SU-DHL-6 (cell line): ENCODE data around the gene ZFYVE21.

Source experiments
- H2AFZ ChIP-seq: fragments of 200-600 bp; sonication (generic); 2 replicates; pipeline ENCODE4 v1.6.1; 2014; ENCODE audit warnings: low read depth, mild to moderate bottlenecking, moderate library complexity, mixed read lengths, antibody characterized with exemption, low read length; ENCODE audit not compliant: severe bottlenecking
- H3F3A ChIP-seq: fragments of 200-600 bp; shearing (Covaris generic); 2 replicates; pipeline ENCODE4 v1.6.0; 2016; ENCODE audit warnings: antibody characterized with exemption, mild to moderate bottlenecking; ENCODE audit not compliant: insufficient read depth
- H3K27ac ChIP-seq: fragments of 200-600 bp; sonication (generic); 2 replicates; pipeline ENCODE4 v1.5.1; 2016; ENCODE audit warnings: low read depth, mild to moderate bottlenecking, low read length, moderate library complexity, mixed read lengths
- H3K27me3 ChIP-seq: fragments of 200-600 bp; sonication (generic), shearing (Covaris generic); 2 replicates; pipeline ENCODE4 v1.6.0; 2014; ENCODE audit warnings: mild to moderate bottlenecking, low read length
- H3K36me3 ChIP-seq: fragments of 200-600 bp; sonication (generic); 2 replicates; pipeline ENCODE4 v1.6.1; 2014; ENCODE audit warnings: mild to moderate bottlenecking, low read length, mixed read lengths
- H3K4me2 ChIP-seq: fragments of 300-600, 200-600 bp; shearing (Covaris generic), sonication (generic); 2 replicates; pipeline ENCODE4 v1.6.0; 2014; ENCODE audit warnings: low read length, low read depth, mild to moderate bottlenecking; ENCODE audit not compliant: poor library complexity, severe bottlenecking
- H3K4me3 ChIP-seq: fragments of 200-600 bp; sonication (generic); 2 replicates; pipeline ENCODE4 v1.5.1; 2014; ENCODE audit warnings: antibody characterized with exemption, low read length, mild to moderate bottlenecking, mixed read lengths; ENCODE audit not compliant: insufficient read depth, poor library complexity, severe bottlenecking
- H3K79me2 ChIP-seq: fragments of 200-600 bp; sonication (generic); 2 replicates; pipeline ENCODE4 v1.6.1; 2014; ENCODE audit warnings: mild to moderate bottlenecking, low read length, moderate library complexity; ENCODE audit not compliant: insufficient read depth
- H3K9ac ChIP-seq: fragments of 200-600 bp; sonication (generic); 2 replicates; pipeline ENCODE4 v1.7.0; 2014; ENCODE audit warnings: mild to moderate bottlenecking, low read length
- H3K9me2 ChIP-seq: fragments of 200-600 bp; sonication (generic); replicated peaks from 2 replicates; pipeline ENCODE4 v1.6.1; 2014; ENCODE audit warnings: low read length; ENCODE audit not compliant: insufficient read depth
- H3K9me3 ChIP-seq: fragments of 200-600 bp; sonication (generic); 2 replicates; pipeline ENCODE4 v1.6.1; 2014; ENCODE audit warnings: low read length, mixed read lengths; ENCODE audit not compliant: insufficient read depth
- H4K20me1 ChIP-seq: fragments of 200-600 bp; sonication (generic); 2 replicates; pipeline ENCODE4 v1.6.1; 2014; ENCODE audit warnings: low read depth, mild to moderate bottlenecking, antibody characterized with exemption, low read length, moderate library complexity, mixed read lengths
- CTCF ChIP-seq: fragments of 200-600 bp; sonication (generic); IDR thresholded peaks from one replicate; pipeline ENCODE4 v1.5.1; 2017; ENCODE audit warnings: antibody characterized with exemption, mild to moderate bottlenecking, low read length, moderate library complexity; ENCODE audit not compliant: insufficient read depth, poor library complexity, severe bottlenecking
- EZH2phosphoT487 ChIP-seq: fragments of 200-600 bp; sonication (generic), shearing (Covaris generic); conservative IDR thresholded peaks from 2 replicates; pipeline ENCODE4 v1.6.1; 2018; ENCODE audit warnings: mild to moderate bottlenecking, antibody characterized with exemption, low read length, moderate library complexity, mixed read lengths

Gene ZFYVE21

DNA sequence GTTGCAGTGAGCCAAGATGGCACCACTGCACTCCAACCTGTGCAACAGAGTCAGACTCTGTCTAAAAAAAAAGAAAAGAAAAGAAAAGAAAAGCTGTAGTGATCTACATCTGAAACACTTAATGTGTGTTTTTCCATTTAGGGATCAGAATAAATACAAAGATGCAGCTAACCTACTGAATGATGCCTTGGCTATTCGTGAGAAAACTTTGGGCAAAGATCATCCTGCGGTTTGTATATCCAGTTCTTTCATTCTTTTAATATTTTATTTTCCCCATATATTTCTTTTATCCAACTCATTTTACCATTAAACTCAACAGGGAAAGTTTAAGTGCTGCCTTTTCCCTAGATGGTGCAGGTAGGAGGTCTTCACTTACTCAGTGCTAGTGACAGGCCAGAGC, 46.2 kb upstream of the ZFYVE21 start:
- Histone ChIP-seq H4K20me1 (no peaks in the 10 kb centered on the region), H3K27me3 (no peaks in the 10 kb centered on the region), H2AFZ (no peak overlapping the region), H3K4me3 (no peak overlapping the region), H3K9ac (no peak overlapping the region), H3K4me2 (no peak overlapping the region), H3K27ac (no peak overlapping the region), H3K79me2 (no peaks in the 10 kb centered on the region), H3K9me3 (no peaks in the 10 kb centered on the region), H3K9me2 (no peaks in the 10 kb centered on the region), H3F3A (no peaks in the 10 kb centered on the region), H3K36me3 (peaks cover 29% of the 10 kb centered on the region; the same call in 1 of the 2 replicates)
- TF ChIP-seq EZH2phosphoT487 (no peak), CTCF (no peak)

DNA sequence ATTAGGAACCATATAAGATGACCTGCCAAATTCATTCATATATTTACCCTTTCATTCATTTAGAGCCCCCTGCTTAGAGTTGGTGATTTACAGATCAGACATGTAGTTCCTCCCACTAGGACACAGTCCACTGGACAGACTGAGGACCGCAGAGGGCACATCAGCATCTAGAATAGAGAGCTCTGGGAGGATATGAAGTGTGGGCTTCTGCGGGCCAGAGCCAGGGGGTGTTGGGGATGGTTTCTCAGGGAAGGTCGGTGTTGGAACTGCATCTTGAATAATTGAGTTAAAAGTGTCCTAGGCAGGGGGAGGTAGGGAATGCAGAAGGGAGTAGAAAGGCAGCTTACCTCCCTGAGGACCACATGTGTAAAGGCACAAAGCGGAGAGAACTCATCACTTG, 43.7 kb upstream of the ZFYVE21 start:
- no peaks in the 10 kb centered on the region for H3F3A ChIP-seq
- H4K20me1 ChIP-seq = no peaks in the 10 kb centered on the region
- H2AFZ ChIP-seq = no peak overlapping the region

DNA sequence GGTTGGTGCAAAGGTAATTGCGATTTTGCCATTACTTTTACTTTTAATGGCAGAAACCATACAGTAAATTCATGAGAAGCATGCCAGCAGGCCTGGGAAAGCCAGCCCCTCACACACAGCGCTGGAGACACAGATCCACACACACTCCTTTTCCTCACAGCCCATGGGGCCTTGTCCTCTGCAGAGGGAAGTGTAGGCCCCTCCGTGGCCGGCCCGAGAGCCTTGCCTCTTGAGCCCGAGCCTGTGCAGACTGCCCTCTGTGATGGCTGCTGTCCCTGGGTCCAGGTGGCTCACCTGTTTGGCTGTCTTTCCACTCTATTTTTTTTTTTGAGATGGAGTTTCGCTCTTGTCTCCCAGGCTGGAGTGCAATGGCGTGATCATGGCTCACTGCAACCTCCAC, 39.7 kb upstream of the ZFYVE21 start:
- H3K4me3 ChIP-seq = no peak overlapping the region
- H3K36me3 ChIP-seq = peaks cover 19% of the 10 kb centered on the region
- no peak overlapping the region for H3K4me2 ChIP-seq
- peaks cover 10% of the 10 kb centered on the region; the same call in 1 of the 2 replicates for H3F3A ChIP-seq
- H3K27me3 ChIP-seq = no peaks in the 10 kb centered on the region
- TF ChIP-seq CTCF = no peak
- no peak for TF ChIP-seq EZH2phosphoT487
- no peak overlapping the region for H3K27ac ChIP-seq
- H3K9me2 ChIP-seq = no peaks in the 10 kb centered on the region
- H4K20me1 ChIP-seq = no peaks in the 10 kb centered on the region
- H3K9ac ChIP-seq = no peak overlapping the region
- no peaks in the 10 kb centered on the region for H3K79me2 ChIP-seq
- H2AFZ ChIP-seq = no peak overlapping the region
- H3K9me3 ChIP-seq = no peaks in the 10 kb centered on the region

More for the DNA sequence above, 43.7 kb upstream of the ZFYVE21 start:
- Histone ChIP-seq H3K27ac (no peak overlapping the region), H3K27me3 (no peaks in the 10 kb centered on the region), H3K79me2 (no peaks in the 10 kb centered on the region), H3K4me3 (no peak overlapping the region), H3K4me2 (no peak overlapping the region), H3K9ac (no peak overlapping the region), H3K9me3 (no peaks in the 10 kb centered on the region), H3K9me2 (no peaks in the 10 kb centered on the region), H3K36me3 (peaks cover 33% of the 10 kb centered on the region)
- no peak for TF ChIP-seq EZH2phosphoT487
- no peak for TF ChIP-seq CTCF
